Keratinocyte (primary cell): ENCODE data around the gene SMC1B. TPM values are rescaled to one million over a fixed set of nuclear protein-coding genes. Genes with fewer than 3 reads are reported as not detected.
A peak's percentile ranks its signal among the peaks of the same experiment; 100 is the strongest.

ENCODE experiments used
- DNase-seq: peaks from one replicate; pipeline ENCODE4 v3.0.0-alpha.2; 2011; ENCODE audit warnings: low read depth, missing footprints, low spot score
- FAIRE-seq: peaks from 2 replicates; lab custom pipeline; 2011; peaks lifted over from hg19 to GRCh38; lab: Jason Lieb, UNC
- H2AFZ ChIP-seq: 2 replicates; pipeline ENCODE4 v1.6.0; 2012; ENCODE audit warnings: low read length, control low read depth, inconsistent platforms; ENCODE audit not compliant: control insufficient read depth
- H3K27ac ChIP-seq: 2 replicates; pipeline ENCODE4 v1.5.1; 2011; ENCODE audit warnings: low read length; ENCODE audit not compliant: control insufficient read depth, insufficient read depth
- H3K27me3 ChIP-seq: 3 replicates; pipeline ENCODE4 v1.6.0; 2011; ENCODE audit warnings: low read length; ENCODE audit not compliant: control insufficient read depth, insufficient read depth; ENCODE audit errors: extremely low read depth
- H3K36me3 ChIP-seq, 2 experiments: 2 replicates in 1 of 2; 3 replicates in 1 of 2; pipeline ENCODE4 v1.5.1; 2011; ENCODE audit warnings: low read length in 2 of 2, mild to moderate bottlenecking in 1 of 2; ENCODE audit not compliant: control insufficient read depth in 2 of 2, insufficient read depth in 2 of 2; ENCODE audit errors: extremely low read depth in 1 of 2
- H3K4me1 ChIP-seq: 3 replicates; pipeline ENCODE4 v1.5.1; 2011; ENCODE audit warnings: low read length; ENCODE audit not compliant: control insufficient read depth, insufficient read depth; ENCODE audit errors: extremely low read depth
- H3K4me2 ChIP-seq: 3 replicates; pipeline ENCODE4 v1.6.0; 2011; ENCODE audit warnings: low read depth, low read length; ENCODE audit not compliant: control insufficient read depth, insufficient read depth; ENCODE audit errors: extremely low read depth
- H3K4me3 ChIP-seq, 3 experiments: fragments of 200-600 bp in 1 of 3; sonication (generic) in 1 of 3; 2 replicates in 2 of 3; 3 replicates in 1 of 3; pipeline ENCODE4 v1.5.1; 2011 to 2016; ENCODE audit warnings: low read length in 3 of 3, mild to moderate bottlenecking in 3 of 3, control low read depth in 2 of 3, inconsistent platforms in 1 of 3, low read depth in 1 of 3, mixed read lengths in 1 of 3, mixed run types in 1 of 3, moderate library complexity in 1 of 3; ENCODE audit not compliant: control insufficient read depth in 2 of 3, insufficient read depth in 2 of 3; ENCODE audit errors: extremely low read depth in 1 of 3
- H3K79me2 ChIP-seq: 2 replicates; pipeline ENCODE4 v1.6.0; 2012; ENCODE audit warnings: low read length; ENCODE audit not compliant: control insufficient read depth, insufficient read depth
- H3K9ac ChIP-seq: 3 replicates; pipeline ENCODE4 v1.6.0; 2011; ENCODE audit warnings: low read length; ENCODE audit not compliant: control insufficient read depth, insufficient read depth; ENCODE audit errors: extremely low read depth
- H3K9me1 ChIP-seq: 3 replicates; pipeline ENCODE4 v1.6.0; 2011; ENCODE audit warnings: low read length; ENCODE audit not compliant: control insufficient read depth, insufficient read depth; ENCODE audit errors: extremely low read depth
- H3K9me3 ChIP-seq: 2 replicates; pipeline ENCODE4 v1.5.1; 2012; ENCODE audit warnings: low read depth, low read length; ENCODE audit not compliant: control insufficient read depth
- H4K20me1 ChIP-seq: 3 replicates; pipeline ENCODE4 v1.6.0; 2011; ENCODE audit warnings: low read length; ENCODE audit not compliant: control insufficient read depth, insufficient read depth; ENCODE audit errors: extremely low read depth
- EZH2 ChIP-seq: IDR thresholded peaks from one replicate; pipeline ENCODE4 v1.6.1; 2012; ENCODE audit warnings: inconsistent platforms, mild to moderate bottlenecking, low read length, moderate library complexity
- dilution Hi-C: fragments of 300-500 bp; cut with MboI; formaldehyde crosslinking; loops from one replicate; pipeline ENCODE4 v1.7.0; 2020; ENCODE audit warnings: low sequenced_read_pairs; ENCODE audit not compliant: extremely low pct_ligation_motif_present
- polyA plus RNA-seq, 5 experiments: library from polyadenylated mRNA; depleted of rRNA in 3 of 5; stranded (reverse) in 3 of 5; stranded (forward) in 1 of 5; unstranded in 1 of 5; fragments of >200 nt; gene quantifications; 1 replicate in 1 of 5; 2 replicates in 3 of 5; 3 replicates in 1 of 5; pipeline versions ENCODE4 v1.2.1 to v1.2.3, GENCODE V29; 2011 to 2012; ENCODE audit warnings: missing spikeins in 2 of 5, low read depth in 1 of 5, low replicate concordance in 1 of 5
- TF ChIP-seq, protein P1 (sequence below), 3 experiments: IDR thresholded peaks in 1 of 3; conservative IDR thresholded peaks in 1 of 3; optimal IDR thresholded peaks in 1 of 3; 2 replicates in 2 of 3; 3 replicates in 1 of 3; pipeline versions ENCODE3 to v1.5.1; 2011; ENCODE audit warnings: low read length in 3 of 3, mild to moderate bottlenecking in 3 of 3, moderate library complexity in 2 of 3, control low read depth in 1 of 3, inconsistent platforms in 1 of 3; ENCODE audit not compliant: insufficient read depth in 2 of 3; ENCODE audit errors: extremely low read depth in 1 of 3

The SMC1B gene
- polyA plus RNA-seq, 1 donor (not counting 4 experiments of a cell fraction or from before 2014, with no cell fraction given): not detected

DNA sequence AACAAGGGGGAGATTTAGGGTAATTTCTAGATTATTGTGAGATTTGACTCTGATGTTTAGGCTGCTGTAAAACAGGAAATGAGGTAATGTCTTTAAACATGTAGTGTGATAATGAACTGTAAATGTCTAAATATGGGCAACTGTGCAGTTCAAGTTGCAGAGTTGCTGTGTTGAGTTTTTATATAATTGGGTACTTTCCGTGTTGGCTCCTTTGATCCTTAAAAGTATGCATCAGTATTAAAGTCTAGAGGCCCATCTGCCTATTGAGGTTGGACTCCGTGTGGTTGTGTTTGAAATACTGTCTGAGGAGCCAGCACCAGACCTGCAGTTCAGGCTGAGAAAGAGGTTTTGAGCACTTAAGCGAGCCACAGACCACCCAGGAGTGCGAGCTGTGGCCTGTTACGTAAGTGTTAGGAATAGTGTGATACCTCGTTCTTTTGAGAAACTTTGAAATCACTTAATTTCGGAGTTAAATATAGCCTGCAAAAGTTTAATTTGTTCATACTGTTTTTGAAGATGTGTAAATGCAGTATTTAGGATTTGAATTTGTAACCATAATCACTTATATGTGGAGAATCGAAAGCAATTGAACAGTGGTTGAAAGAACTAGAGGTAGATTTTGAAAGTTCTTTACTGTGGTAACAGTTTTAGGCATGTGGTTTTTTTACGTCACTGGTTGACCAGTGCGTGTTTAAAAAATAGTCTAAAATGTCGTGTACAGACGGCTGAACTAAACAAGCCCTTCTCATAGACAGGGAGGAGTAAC, 94.7 kb downstream of the SMC1B start:
- Histone ChIP-seq H3K9me1 (peaks cover 8% of the 10 kb centered on the region), H3K4me1 (peaks cover 20% of the 10 kb centered on the region), H4K20me1 (no peaks in the 10 kb centered on the region), H3K27ac (peak overlapping the region; percentile 60), H2AFZ (peak overlapping the region; percentile 49), H3K4me2 (peak overlapping the region; percentile 82), H3K9ac (peak overlapping the region; percentile 52), H3K36me3 (peaks cover 8 to 17% of the 10 kb centered on the region in 2 experiments), H3K9me3 (no peaks in the 10 kb centered on the region), H3K79me2 (peaks cover 61% of the 10 kb centered on the region), H3K4me3 (no peak overlapping the region), H3K27me3 (no peaks in the 10 kb centered on the region)
- TF ChIP-seq, protein P1, sequence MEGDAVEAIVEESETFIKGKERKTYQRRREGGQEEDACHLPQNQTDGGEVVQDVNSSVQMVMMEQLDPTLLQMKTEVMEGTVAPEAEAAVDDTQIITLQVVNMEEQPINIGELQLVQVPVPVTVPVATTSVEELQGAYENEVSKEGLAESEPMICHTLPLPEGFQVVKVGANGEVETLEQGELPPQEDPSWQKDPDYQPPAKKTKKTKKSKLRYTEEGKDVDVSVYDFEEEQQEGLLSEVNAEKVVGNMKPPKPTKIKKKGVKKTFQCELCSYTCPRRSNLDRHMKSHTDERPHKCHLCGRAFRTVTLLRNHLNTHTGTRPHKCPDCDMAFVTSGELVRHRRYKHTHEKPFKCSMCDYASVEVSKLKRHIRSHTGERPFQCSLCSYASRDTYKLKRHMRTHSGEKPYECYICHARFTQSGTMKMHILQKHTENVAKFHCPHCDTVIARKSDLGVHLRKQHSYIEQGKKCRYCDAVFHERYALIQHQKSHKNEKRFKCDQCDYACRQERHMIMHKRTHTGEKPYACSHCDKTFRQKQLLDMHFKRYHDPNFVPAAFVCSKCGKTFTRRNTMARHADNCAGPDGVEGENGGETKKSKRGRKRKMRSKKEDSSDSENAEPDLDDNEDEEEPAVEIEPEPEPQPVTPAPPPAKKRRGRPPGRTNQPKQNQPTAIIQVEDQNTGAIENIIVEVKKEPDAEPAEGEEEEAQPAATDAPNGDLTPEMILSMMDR (optimal IDR thresholded peaks at IDR 0.05 in 1 of 3, IDR thresholded peaks at IDR 0.05 in 1 of 3, conservative IDR thresholded peaks at IDR 0.05 in 1 of 3; ENCODE audit: extremely low read depth in 1 of 3, insufficient read depth in 2 of 3, low read length in 3 of 3): no peak
- no peak for TF ChIP-seq EZH2
- dilution Hi-C loops: no loop called here
- DNase-seq (no peak), FAIRE-seq (no peak)

DNA sequence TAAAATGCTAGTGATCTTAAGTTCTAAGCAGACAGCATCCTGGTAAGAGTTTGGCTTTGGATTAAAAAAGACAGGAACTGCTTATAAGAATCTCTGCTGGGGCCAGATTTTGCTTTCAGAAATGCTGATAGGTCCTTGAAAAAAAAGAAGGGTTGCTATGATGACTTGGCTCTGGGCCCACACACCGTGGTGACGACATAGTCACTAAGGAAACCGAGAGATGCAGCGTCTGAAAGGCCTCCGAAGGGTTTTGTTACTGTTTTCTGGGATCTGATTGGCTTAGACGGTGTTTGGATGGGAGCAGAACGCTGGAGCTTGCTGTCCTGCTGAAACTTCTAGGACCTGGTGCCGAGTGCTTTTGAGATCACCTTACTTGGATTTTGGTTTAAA, 95.2 kb downstream of the SMC1B start:
- peaks cover 8% of the 10 kb centered on the region for H3K9me1 ChIP-seq
- H3K9me3 ChIP-seq: no peaks in the 10 kb centered on the region
- H3K4me1 ChIP-seq: peaks cover 20% of the 10 kb centered on the region
- H3K4me2 ChIP-seq: peak overlapping the region; percentile 82
- peak overlapping the region in 2 of 3 experiments; percentile 25 to 31 for H3K4me3 ChIP-seq
- H2AFZ ChIP-seq: peak overlapping the region; percentile 73
- H4K20me1 ChIP-seq: no peaks in the 10 kb centered on the region
- peak overlapping the region; percentile 60 for H3K27ac ChIP-seq
- peaks cover 61% of the 10 kb centered on the region for H3K79me2 ChIP-seq
- H3K9ac ChIP-seq: peak overlapping the region; percentile 52
- peaks cover 6 to 11% of the 10 kb centered on the region in 2 experiments for H3K36me3 ChIP-seq
- dilution Hi-C loops: no loop called here
- FAIRE-seq: no peak
- TF ChIP-seq, protein P1 (optimal IDR thresholded peaks at IDR 0.05 in 1 of 3, IDR thresholded peaks at IDR 0.05 in 1 of 3, conservative IDR thresholded peaks at IDR 0.05 in 1 of 3; ENCODE audit: extremely low read depth in 1 of 3, insufficient read depth in 2 of 3, low read length in 3 of 3): no peak
- no peak for TF ChIP-seq EZH2
- no peak for DNase-seq
- no peaks in the 10 kb centered on the region for H3K27me3 ChIP-seq
